GM19240 (cell line): ENCODE measurements around the gene SLC5A7.

Source experiments
- DNase-seq: peaks from one replicate; pipeline ENCODE4 v3.0.0; 2011; ENCODE audit warnings: low spot score; ENCODE audit not compliant: insufficient read length

Gene SLC5A7

DNA sequence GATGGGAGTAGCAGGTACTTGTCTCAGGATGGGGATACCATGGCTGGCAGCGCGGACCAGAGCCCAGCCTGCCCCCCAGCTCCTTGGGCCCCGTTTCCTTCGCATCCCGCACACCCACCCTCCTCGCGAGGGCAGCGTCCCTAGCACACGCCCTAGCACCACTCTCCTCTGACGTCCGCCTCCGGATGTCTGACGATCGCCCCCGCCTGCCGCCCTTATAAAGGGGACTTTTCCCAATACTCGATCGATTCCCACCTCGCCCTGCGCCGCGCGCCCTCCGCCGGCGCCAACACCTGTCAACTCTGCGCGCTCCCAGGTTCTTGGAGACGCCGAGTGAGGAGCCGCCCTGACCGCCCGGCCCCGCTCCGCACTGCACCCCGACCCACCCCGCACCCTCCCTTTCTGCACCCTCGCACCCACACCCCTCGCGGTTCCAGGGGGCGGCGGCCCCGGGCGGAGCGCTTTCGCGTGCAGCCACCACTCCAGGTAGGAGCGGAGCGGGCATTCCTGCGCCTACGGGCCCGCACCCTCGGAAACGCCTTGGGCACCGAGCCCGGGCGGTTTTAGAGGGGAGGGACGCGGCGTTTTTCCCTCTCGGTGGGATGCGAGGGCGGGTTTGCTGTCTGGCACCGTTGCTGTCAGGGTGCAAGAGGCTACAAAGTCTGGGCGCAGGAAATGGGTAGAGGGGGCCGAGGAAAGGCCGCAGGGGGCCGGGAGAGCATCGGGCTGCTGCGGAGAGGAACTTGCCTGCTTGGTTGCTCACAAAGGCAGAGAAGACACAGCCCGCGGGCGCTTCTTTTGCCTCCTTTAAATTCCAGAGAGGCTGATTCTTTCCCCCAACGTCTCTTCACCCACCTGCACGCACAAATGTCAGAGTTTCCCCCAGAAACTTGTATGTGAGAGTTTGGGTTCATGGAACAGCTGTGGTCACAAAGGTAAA lies at the start of gene SLC5A7:
Gene SLC5A7 (plus strand): TSS at position 247 of the 940 bp plus-strand sequence. CDS start 1,632 bp downstream, outside the sequence.
- DNase-seq = no peak

GRCh38 chr2:107961395-107961794 lies 24.9 kb upstream of the SLC5A7 start:
- DNase-seq = no peak

DNA sequence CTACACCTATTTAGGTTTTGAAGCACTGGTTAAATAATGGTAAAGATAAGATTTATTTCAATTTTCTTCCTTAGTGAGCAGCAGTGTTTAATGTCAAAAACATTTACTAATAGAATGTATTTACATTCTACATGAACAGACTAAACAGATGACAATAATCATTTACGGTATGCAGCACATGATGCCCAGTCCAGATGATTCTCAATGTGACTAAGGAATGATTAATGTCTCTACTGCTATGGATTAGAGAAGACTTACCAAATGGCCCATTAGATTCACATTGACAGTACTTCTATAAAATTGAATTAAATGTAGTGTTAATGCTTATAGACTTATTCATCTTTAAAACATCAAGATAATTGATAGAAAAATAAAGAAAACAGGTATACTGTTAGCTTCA lies 22.1 kb upstream of the SLC5A7 start:
- DNase-seq = no peak

GRCh38 chr2:107984707-107985106 lies 1.6 kb upstream of the SLC5A7 start:
- DNase-seq = no peak

GRCh38 chr2:107988108-107988507 lies 1.8 kb downstream of the SLC5A7 start:
- no peak for DNase-seq

DNA sequence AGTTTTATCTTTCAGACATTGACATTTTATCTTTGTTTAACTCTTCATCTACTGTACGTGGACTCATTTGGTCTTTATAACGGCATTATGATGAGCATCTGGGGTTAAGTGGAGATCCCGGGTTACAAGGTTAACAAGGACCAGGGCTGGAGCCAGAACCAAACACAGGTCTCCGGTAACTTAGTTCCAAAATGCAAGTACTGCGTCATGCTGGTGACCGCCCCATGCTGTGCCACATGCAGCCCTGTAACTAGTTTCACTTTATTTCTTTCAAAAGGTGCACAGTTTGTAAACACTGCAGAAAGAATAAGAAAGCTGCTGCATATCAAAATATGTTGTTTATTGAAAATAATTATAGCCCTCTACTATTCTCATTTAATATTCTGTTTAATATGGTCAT lies 3.1 kb downstream of the SLC5A7 start:
- DNase-seq = no peak

DNA sequence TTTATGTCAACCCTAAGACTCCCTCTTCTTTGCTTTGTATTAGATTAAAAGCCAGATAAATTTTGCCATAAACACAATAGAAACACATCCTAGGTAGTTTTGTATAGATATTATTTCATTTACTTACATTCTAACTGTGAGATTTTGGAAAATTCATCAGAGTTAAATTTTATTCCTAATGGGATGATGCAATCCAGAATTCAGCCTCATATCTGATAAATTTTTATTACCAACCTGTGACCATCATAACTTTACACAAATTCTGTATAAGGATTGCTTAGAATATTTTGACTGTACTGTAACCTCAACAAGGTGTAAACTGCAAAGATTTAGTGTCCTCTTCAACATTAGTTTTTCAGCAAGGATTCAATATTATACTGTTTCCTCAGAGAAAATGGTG lies 4.4 kb downstream of the SLC5A7 start:
- DNase-seq = no peak

DNA sequence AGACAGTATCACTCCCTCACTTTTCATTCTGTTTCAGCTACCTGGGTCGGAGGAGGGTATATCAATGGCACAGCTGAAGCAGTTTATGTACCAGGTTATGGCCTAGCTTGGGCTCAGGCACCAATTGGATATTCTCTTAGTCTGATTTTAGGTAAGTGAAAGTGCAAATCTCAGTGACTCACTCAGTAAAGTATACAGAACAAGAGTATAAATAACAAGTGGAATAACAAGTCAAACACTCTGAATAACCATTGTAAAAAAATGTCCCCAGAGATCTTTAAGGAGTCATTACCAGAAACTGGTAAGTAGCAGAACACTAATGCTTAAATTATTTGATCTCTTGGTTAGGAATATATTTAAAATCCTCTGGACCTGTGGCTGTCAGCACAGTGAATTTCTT lies 5.7 kb downstream of the SLC5A7 start:
- no peak for DNase-seq

DNA sequence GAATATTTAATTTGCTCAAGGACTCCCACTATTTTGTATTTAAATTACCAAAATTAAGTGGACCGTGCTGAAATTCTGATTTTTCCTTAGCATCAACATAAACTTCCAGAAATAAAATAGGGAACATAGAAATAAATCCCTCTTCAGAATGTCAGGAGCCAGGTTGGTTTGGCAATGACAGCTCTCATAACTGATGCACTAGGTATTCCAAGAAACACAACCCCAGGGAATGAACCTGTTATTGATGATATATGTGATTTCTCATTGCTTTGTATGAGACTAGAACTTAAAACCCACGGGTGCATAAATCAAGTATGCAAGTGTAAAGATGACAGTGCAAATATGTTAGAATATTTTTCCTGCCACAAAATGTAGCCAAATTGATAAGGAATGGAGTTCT lies 12.8 kb downstream of the SLC5A7 start:
- no peak for DNase-seq

DNA sequence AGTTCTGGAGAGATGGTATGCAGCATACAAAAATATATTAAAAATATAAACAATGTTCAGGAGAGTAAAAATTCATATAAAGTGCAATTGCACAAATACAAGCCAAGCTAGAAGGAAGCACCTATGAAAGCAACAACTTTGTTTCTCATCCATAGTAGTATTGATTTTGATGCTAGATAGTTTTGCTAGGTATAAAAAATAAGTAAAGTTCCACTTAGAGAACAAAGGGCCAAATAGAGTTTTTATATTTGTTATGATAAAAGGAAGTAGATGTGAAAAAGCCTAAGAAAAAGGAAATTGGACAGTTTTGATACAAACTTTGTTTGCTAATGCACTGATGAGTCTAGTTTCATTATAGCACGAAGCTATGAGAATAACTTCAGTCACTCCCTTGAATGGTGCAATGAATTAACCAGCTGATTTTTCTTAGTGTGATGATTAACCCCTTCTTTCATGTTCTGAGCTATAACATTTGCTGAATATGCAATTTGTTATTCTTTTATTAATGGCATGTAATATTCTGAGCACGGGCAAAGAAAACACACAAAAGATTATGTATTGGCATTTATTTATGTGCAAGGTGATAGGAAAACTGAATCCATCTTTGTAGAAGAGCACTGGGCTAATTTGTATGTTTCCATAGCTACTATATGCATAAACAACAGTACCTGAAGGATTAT lies 24.7 kb downstream of the SLC5A7 start:
- DNase-seq = no peak

- no peak for DNase-seq
Measured at GRCh38 chr2:108013305-108013704, 27.0 kb downstream of the SLC5A7 start.

DNA sequence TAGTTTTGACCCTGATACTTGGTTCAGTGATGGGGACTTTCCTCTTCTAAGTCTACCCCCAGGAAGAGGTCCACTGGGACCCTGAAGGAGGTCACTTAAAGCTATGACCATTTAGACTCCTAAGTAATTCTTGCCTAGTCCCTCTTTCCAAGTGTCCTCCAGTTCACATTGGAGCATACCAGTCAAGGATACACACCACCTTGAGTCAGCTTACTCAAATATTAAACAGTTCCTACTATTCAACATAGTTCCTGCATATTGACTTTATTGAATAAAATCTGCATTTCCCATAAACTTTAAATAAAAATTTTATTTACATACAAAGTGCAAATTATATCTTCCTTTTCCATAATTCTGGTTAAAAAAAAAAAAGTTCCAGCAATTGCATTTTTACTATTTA lies 36.3 kb downstream of the SLC5A7 start:
- DNase-seq = no peak

DNA sequence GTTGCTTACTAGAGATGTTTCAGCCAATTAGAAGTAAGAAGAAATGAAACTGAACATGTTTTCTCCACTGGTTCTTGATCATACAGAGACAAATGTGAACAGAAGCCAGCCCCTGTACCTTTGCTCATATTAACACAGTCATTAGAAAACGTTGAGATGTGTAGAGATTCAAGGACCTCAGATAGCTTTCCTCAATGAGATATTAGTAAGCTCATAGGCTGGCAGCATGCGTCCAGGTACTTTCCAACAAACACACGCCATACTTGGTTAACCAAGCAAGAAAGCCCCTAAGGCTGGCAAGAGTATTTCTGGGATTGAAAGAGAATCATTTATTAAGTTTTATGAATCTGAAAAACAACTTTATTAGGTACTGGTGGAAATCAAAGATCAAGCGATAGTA lies 37.5 kb downstream of the SLC5A7 start:
- no peak for DNase-seq

GRCh38 chr2:108026092-108026794 lies 39.9 kb downstream of the SLC5A7 start:
- no peak for DNase-seq

DNA sequence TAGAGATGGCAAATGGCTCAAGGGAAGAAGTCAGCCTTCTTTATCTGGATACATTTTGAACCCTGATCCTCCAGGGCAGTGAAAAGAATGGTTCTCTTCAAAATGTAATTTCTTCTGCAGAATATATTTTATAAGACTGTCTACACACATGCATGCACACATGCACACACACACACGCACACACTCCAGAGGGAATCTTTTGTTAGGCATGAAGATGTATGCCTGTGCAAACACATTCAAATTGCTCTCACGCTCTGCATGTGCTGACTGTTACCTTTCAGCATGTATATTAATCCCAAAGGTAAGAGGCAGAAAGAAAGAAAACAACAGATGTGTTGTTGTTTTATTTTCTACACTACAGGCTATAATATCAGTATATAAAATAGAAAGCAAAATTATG lies 43.2 kb downstream of the SLC5A7 start:
- no peak for DNase-seq

GRCh38 chr2:108029912-108030311 lies 43.6 kb downstream of the SLC5A7 start:
- no peak for DNase-seq

- no peak for DNase-seq
Measured at GRCh38 chr2:108031471-108031941, 45.2 kb downstream of the SLC5A7 start.

- DNase-seq = no peak
Measured at GRCh38 chr2:108034843-108035242, 48.5 kb downstream of the SLC5A7 start.

GRCh38 chr2:108048752-108049151 lies 62.4 kb downstream of the SLC5A7 start:
- no peak for DNase-seq

DNA sequence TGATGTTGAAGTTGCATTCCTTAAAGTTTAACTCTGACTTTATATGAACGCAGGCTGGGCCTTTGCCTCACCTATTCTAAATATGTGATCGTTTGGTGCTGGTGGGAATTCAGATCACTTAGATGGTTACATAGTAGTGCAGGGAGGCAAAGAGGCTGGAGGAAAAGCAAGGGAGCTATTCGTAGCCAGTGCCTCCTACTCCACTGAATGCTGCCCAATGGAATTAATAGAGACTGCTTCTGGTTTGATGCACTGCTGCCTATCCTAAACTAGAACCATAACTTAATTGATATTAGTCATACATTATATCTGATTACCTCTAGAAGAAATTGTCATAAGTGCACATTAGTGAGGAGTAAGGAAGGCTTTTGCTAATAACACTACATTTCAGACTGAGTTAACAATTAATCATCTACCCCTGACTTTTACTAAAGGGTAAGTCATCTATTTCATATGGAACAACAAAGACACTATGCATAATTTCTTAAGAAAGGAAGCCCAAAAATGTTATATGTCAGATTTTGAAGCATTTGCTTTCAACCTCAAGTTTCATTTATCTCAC lies 72.3 kb downstream of the SLC5A7 start:
- no peak for DNase-seq

DNA sequence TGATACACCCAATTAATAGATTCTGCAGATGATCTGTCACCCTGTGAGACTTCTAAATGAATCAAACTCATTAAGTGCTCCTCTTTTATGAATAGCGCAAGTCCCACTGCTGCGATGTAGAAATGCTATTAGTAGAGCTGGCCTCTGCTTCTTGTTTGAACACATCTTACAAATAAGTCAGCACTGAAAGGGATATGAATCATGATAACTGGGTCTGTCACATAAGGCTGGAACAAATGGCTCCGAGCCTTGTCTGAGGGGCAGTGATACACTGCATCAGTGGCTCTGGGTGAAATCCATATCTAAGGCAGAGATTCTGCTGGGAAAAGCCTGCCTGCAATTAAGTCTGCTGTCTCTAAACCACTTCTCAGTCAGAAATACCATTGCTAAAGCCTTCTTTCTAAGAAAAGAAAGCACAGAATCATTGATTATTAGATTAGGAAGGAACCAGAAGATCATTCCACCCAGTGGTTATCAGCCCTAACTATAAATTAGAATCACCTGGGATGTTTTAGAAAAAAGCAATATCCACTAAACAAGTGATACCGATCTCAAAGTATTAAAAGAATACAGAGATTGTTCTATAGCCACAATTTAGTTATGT lies 75.2 kb downstream of the SLC5A7 start:
- DNase-seq = no peak
